Neural progenitor cell (in vitro differentiated cells): ENCODE data around the gene PEX7. TPM values are rescaled to one million over a fixed set of nuclear protein-coding genes. Genes with fewer than 3 reads are reported as not detected.

ENCODE experiments used
- DNase-seq: peaks from one replicate; pipeline ENCODE4 v3.0.0-alpha.2; 2016; ENCODE audit warnings: low spot score
- H2AFZ ChIP-seq: fragments of 200-600 bp; sonication (generic); replicated peaks from 2 replicates; pipeline ENCODE4 v1.6.1; 2016; ENCODE audit warnings: antibody characterized with exemption
- H3F3A ChIP-seq: fragments of 200-600 bp; sonication (generic); 2 replicates; pipeline ENCODE4 v1.6.1; 2016; ENCODE audit warnings: antibody characterized with exemption, low read depth
- H3K27ac ChIP-seq: fragments of 200-600 bp; sonication (generic); 2 replicates; pipeline ENCODE4 v1.5.1; 2016; ENCODE audit warnings: mild to moderate bottlenecking
- H3K27me3 ChIP-seq: fragments of 200-600 bp; sonication (generic); 2 replicates; pipeline ENCODE4 v1.6.1; 2016; ENCODE audit warnings: mild to moderate bottlenecking, moderate library complexity
- H3K36me3 ChIP-seq: fragments of 200-600 bp; sonication (generic); 2 replicates; pipeline ENCODE4 v1.5.1; 2016
- H3K4me1 ChIP-seq: fragments of 200-600 bp; sonication (generic); 2 replicates; pipeline ENCODE4 v1.6.1; 2016; ENCODE audit warnings: mixed run types
- H3K4me2 ChIP-seq: fragments of 200-600 bp; sonication (generic); 2 replicates; pipeline ENCODE4 v1.6.1; 2016
- H3K4me3 ChIP-seq: fragments of 200-600 bp; sonication (generic); 2 replicates; pipeline ENCODE4 v1.5.1; 2016
- H3K79me2 ChIP-seq: fragments of 200-600 bp; sonication (generic); 2 replicates; pipeline ENCODE4 v1.6.1; 2016; ENCODE audit warnings: low read depth
- H3K9ac ChIP-seq: fragments of 200-600 bp; sonication (generic); 2 replicates; pipeline ENCODE4 v1.6.1; 2016
- H3K9me3 ChIP-seq: fragments of 200-600 bp; sonication (generic); 2 replicates; pipeline ENCODE4 v1.5.1; 2016; ENCODE audit warnings: low read depth
- H4K20me1 ChIP-seq: fragments of 200-600 bp; sonication (generic); 2 replicates; pipeline ENCODE4 v1.6.1; 2016; ENCODE audit warnings: low read depth
- H3K27ac Mint-ChIP-seq: 3 replicates; pipeline ENCODE4 v1.8.0; 2021; ENCODE audit warnings: mixed read lengths
- H3K27me3 Mint-ChIP-seq: 2 replicates; pipeline ENCODE4 v1.8.0; 2022; ENCODE audit warnings: low read depth, mild to moderate bottlenecking, inconsistent platforms, moderate library complexity, mixed read lengths; ENCODE audit not compliant: insufficient read depth
- H3K36me3 Mint-ChIP-seq: 3 replicates; pipeline ENCODE4 v1.8.0; 2021; ENCODE audit warnings: mixed read lengths
- H3K4me1 Mint-ChIP-seq: 3 replicates; pipeline ENCODE4 v1.8.0; 2021; ENCODE audit warnings: mixed read lengths
- H3K4me3 Mint-ChIP-seq: 3 replicates; pipeline ENCODE4 v1.8.0; 2021; ENCODE audit warnings: mild to moderate bottlenecking, moderate library complexity, mixed read lengths
- H3K9me3 Mint-ChIP-seq: 3 replicates; pipeline ENCODE4 v1.8.0; 2020; ENCODE audit warnings: mixed read lengths
- EZH2 ChIP-seq: fragments of 200-600 bp; sonication (generic); IDR thresholded peaks from 2 replicates; pipeline ENCODE4 v1.6.1; 2017; ENCODE audit warnings: antibody characterized with exemption, mild to moderate bottlenecking, moderate library complexity
- EZH2phosphoT487 ChIP-seq: fragments of 200-600 bp; sonication (generic); IDR thresholded peaks from 2 replicates; pipeline ENCODE4 v1.6.1; 2017; ENCODE audit warnings: antibody characterized with exemption
- total RNA-seq: library from RNA; depleted of rRNA; stranded (reverse); fragments of >200 nt; gene quantifications from 2 replicates; pipeline ENCODE4 v1.2.3, GENCODE V29; 2015; ENCODE audit warnings: low replicate concordance
- TF ChIP-seq, protein P1 (sequence below): fragments of 200-600 bp; sonication (generic); IDR thresholded peaks from 2 replicates; pipeline ENCODE4 v1.5.1; 2017; ENCODE audit warnings: antibody characterized with exemption, mild to moderate bottlenecking

The PEX7 gene
- total RNA-seq, 1 donor from 2014 or later, result 16.9 TPM

GRCh38 chr6:136914947-136915346 lies 92.6 kb downstream of the PEX7 start:
- Mint-ChIP-seq H3K4me1 (peaks cover 8% of the 10 kb centered on the region), H3K36me3 (peaks cover 4% of the 10 kb centered on the region), H3K4me3 (no peak overlapping the region), H3K27me3 (peaks cover 4% of the 10 kb centered on the region), H3K9me3 (no peaks in the 10 kb centered on the region), H3K27ac (no peak overlapping the region)
- H3K4me1 ChIP-seq, result no peaks in the 10 kb centered on the region
- no peak overlapping the region for H3K4me3 ChIP-seq
- H3K9ac ChIP-seq, result no peak overlapping the region
- H4K20me1 ChIP-seq, result no peaks in the 10 kb centered on the region
- no peak for DNase-seq
- no peaks in the 10 kb centered on the region for H3F3A ChIP-seq
- TF ChIP-seq, protein P1, sequence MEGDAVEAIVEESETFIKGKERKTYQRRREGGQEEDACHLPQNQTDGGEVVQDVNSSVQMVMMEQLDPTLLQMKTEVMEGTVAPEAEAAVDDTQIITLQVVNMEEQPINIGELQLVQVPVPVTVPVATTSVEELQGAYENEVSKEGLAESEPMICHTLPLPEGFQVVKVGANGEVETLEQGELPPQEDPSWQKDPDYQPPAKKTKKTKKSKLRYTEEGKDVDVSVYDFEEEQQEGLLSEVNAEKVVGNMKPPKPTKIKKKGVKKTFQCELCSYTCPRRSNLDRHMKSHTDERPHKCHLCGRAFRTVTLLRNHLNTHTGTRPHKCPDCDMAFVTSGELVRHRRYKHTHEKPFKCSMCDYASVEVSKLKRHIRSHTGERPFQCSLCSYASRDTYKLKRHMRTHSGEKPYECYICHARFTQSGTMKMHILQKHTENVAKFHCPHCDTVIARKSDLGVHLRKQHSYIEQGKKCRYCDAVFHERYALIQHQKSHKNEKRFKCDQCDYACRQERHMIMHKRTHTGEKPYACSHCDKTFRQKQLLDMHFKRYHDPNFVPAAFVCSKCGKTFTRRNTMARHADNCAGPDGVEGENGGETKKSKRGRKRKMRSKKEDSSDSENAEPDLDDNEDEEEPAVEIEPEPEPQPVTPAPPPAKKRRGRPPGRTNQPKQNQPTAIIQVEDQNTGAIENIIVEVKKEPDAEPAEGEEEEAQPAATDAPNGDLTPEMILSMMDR, result no peak
- TF ChIP-seq EZH2 (no peak), EZH2phosphoT487 (no peak)
- H3K36me3 ChIP-seq, result no peaks in the 10 kb centered on the region
- no peak overlapping the region for H3K27ac ChIP-seq
- H3K79me2 ChIP-seq, result no peaks in the 10 kb centered on the region
- no peaks in the 10 kb centered on the region for H3K9me3 ChIP-seq
- H3K4me2 ChIP-seq, result no peak overlapping the region
- no peak overlapping the region for H2AFZ ChIP-seq
- H3K27me3 ChIP-seq, result peaks cover 21% of the 10 kb centered on the region

GRCh38 chr6:136918706-136919105 lies 96.3 kb downstream of the PEX7 start:
- no peak overlapping the region for H3K4me3 Mint-ChIP-seq
- Histone ChIP-seq H3K79me2 (no peaks in the 10 kb centered on the region), H4K20me1 (peaks cover 6% of the 10 kb centered on the region), H3K4me2 (no peak overlapping the region), H3K9me3 (no peaks in the 10 kb centered on the region), H3K4me1 (no peaks in the 10 kb centered on the region), H3K36me3 (no peaks in the 10 kb centered on the region), H2AFZ (no peak overlapping the region), H3K4me3 (no peak overlapping the region), H3K9ac (no peak overlapping the region), H3K27ac (no peak overlapping the region), H3F3A (no peaks in the 10 kb centered on the region), H3K27me3 (peaks cover 58% of the 10 kb centered on the region)
- H3K27me3 Mint-ChIP-seq, result peaks cover 20% of the 10 kb centered on the region
- no peak for DNase-seq
- TF ChIP-seq, protein P1, result no peak
- no peak for TF ChIP-seq EZH2
- TF ChIP-seq EZH2phosphoT487, result no peak
- H3K27ac Mint-ChIP-seq, result no peak overlapping the region
- no peaks in the 10 kb centered on the region for H3K36me3 Mint-ChIP-seq
- no peaks in the 10 kb centered on the region for H3K9me3 Mint-ChIP-seq
- peaks cover 6% of the 10 kb centered on the region for H3K4me1 Mint-ChIP-seq

GRCh38 chr6:136920216-136920615 lies 97.8 kb downstream of the PEX7 start:
- no peaks in the 10 kb centered on the region for H3K36me3 ChIP-seq
- DNase-seq, result peak; percentile 4
- Mint-ChIP-seq H3K27me3 (peaks cover 25% of the 10 kb centered on the region), H3K9me3 (peaks cover 4% of the 10 kb centered on the region), H3K4me1 (peaks cover 6% of the 10 kb centered on the region), H3K36me3 (no peaks in the 10 kb centered on the region), H3K27ac (no peak overlapping the region), H3K4me3 (peak overlapping the region; percentile 84)
- H3K9me3 ChIP-seq, result no peaks in the 10 kb centered on the region
- H3K9ac ChIP-seq, result no peak overlapping the region
- peaks cover 6% of the 10 kb centered on the region for H4K20me1 ChIP-seq
- H3K79me2 ChIP-seq, result no peaks in the 10 kb centered on the region
- TF ChIP-seq EZH2phosphoT487, result no peak
- TF ChIP-seq, protein P1, result no peak
- TF ChIP-seq EZH2, result no peak
- no peaks in the 10 kb centered on the region for H3F3A ChIP-seq
- peaks cover 73% of the 10 kb centered on the region for H3K27me3 ChIP-seq
- H3K27ac ChIP-seq, result no peak overlapping the region
- H3K4me1 ChIP-seq, result no peaks in the 10 kb centered on the region
- peak overlapping the region; percentile 90 for H3K4me2 ChIP-seq
- no peak overlapping the region for H2AFZ ChIP-seq
- H3K4me3 ChIP-seq, result peak overlapping the region; percentile 56
